ENCODE data around the gene GNAI3. TPM values are rescaled to one million over a fixed set of nuclear protein-coding genes. Genes with fewer than 3 reads are reported as not detected.

The GNAI3 gene
- total and polyA plus RNA-seq, 2 of the 13 experiments (the other 11 are each of a cell fraction or from before 2014, with no cell fraction given): 4.3 to 9.0 TPM

DNA sequence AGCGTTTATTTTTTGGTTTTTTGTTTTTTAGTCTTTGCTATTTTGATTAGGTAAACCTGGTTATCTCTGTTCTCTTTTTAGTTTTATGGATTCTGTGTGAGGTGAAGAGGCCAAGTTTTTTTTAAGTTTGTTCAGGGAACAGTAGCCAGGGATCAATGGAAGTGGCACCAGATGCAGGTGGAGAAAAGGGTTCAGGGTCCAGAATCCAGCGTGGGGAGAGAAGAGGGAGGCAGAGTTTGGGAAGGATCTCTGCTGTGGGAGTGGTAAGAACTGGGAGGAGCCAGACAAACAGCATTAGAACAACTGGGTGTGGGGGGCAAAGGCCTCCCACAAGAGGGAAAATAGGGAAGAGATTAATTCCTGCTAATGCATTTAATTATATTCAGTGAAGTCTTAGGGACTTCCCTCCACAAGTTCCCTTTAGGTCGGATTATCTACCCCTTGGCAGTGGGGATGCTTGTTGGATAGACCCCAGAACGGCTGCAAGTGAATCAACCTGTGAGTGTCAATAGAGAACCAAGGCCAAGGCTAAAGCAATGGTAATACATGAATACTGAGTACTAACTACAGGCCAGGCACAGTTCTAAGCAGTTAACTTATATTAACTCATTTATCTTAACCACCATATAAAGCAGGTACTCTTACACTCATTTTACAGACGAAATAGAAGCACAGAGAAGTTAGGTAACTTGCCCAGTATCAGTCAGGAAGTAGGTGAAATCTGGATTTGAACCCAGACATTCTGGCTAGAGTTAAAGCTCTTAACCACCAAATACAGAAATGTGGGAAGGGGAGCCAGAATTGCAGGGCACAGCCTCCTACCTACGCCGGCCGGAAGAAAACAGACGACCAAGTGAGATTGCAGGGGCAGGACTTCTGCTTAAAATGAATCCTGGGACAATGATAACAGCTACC is 70.5 kb downstream of the GNAI3 start (continued):
- TF ChIP-seq, protein P1, sequence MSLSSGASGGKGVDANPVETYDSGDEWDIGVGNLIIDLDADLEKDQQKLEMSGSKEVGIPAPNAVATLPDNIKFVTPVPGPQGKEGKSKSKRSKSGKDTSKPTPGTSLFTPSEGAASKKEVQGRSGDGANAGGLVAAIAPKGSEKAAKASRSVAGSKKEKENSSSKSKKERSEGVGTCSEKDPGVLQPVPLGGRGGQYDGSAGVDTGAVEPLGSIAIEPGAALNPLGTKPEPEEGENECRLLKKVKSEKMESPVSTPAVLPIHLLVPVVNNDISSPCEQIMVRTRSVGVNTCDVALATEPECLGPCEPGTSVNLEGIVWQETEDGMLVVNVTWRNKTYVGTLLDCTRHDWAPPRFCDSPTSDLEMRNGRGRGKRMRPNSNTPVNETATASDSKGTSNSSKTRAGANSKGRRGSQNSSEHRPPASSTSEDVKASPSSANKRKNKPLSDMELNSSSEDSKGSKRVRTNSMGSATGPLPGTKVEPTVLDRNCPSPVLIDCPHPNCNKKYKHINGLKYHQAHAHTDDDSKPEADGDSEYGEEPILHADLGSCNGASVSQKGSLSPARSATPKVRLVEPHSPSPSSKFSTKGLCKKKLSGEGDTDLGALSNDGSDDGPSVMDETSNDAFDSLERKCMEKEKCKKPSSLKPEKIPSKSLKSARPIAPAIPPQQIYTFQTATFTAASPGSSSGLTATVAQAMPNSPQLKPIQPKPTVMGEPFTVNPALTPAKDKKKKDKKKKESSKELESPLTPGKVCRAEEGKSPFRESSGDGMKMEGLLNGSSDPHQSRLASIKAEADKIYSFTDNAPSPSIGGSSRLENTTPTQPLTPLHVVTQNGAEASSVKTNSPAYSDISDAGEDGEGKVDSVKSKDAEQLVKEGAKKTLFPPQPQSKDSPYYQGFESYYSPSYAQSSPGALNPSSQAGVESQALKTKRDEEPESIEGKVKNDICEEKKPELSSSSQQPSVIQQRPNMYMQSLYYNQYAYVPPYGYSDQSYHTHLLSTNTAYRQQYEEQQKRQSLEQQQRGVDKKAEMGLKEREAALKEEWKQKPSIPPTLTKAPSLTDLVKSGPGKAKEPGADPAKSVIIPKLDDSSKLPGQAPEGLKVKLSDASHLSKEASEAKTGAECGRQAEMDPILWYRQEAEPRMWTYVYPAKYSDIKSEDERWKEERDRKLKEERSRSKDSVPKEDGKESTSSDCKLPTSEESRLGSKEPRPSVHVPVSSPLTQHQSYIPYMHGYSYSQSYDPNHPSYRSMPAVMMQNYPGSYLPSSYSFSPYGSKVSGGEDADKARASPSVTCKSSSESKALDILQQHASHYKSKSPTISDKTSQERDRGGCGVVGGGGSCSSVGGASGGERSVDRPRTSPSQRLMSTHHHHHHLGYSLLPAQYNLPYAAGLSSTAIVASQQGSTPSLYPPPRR (CRISPR knock-in tag; IDR thresholded peaks at IDR 0.05; ENCODE audit: borderline replicate concordance): peak; percentile 78; the same call in 1 of the 2 replicates
- TF ChIP-seq AGO2 (optimal IDR thresholded peaks at IDR 0.05; ENCODE audit: low read depth, low read length) (no peak), CREB1 (IDR thresholded peaks at IDR 0.05) (no peak), CREB1 (CRISPR knock-in tag; IDR thresholded peaks at IDR 0.05) (peak; percentile 42; the same call in 1 of the 2 replicates), PCBP2 (optimal IDR thresholded peaks at IDR 0.05; ENCODE audit: low read depth, low read length, poor library complexity, severe bottlenecking) (no peak), BCL6 (CRISPR knock-in tag; IDR thresholded peaks at IDR 0.05) (peak; percentile 70), ONECUT2 (CRISPR knock-in tag; IDR thresholded peaks at IDR 0.05) (peak; percentile 84), ATF1 (CRISPR knock-in tag; IDR thresholded peaks at IDR 0.05) (0 out of 2 replicates have a peak, but pooled peaks have one; percentile 56), ZNF772 (CRISPR knock-in tag; IDR thresholded peaks at IDR 0.05) (0 out of 2 replicates have a peak, but pooled peaks have one; percentile 31), ZNF558 (CRISPR knock-in tag; IDR thresholded peaks at IDR 0.05; ENCODE audit: borderline replicate concordance) (0 out of 2 replicates have a peak, but pooled peaks have one; percentile 59), SMAD3 (CRISPR knock-in tag; IDR thresholded peaks at IDR 0.05) (peak; percentile 48; the same call in 1 of the 2 replicates), NONO (IDR thresholded peaks at IDR 0.05) (no peak), NONO (CRISPR knock-in tag; conservative IDR thresholded peaks at IDR 0.05) (0 out of 2 replicates have a peak, but pooled peaks have one; percentile 42), ZNF333 (CRISPR knock-in tag; IDR thresholded peaks at IDR 0.05; ENCODE audit: borderline replicate concordance) (no peak), GABPB1 (CRISPR knock-in tag; IDR thresholded peaks at IDR 0.05) (no peak; the same call in 1 of the 2 replicates), PPARG (CRISPR knock-in tag; conservative IDR thresholded peaks at IDR 0.05) (0 out of 2 replicates have a peak, but pooled peaks have one; percentile 6)
- TF ChIP-seq, protein P2, sequence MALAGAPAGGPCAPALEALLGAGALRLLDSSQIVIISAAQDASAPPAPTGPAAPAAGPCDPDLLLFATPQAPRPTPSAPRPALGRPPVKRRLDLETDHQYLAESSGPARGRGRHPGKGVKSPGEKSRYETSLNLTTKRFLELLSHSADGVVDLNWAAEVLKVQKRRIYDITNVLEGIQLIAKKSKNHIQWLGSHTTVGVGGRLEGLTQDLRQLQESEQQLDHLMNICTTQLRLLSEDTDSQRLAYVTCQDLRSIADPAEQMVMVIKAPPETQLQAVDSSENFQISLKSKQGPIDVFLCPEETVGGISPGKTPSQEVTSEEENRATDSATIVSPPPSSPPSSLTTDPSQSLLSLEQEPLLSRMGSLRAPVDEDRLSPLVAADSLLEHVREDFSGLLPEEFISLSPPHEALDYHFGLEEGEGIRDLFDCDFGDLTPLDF (CRISPR knock-in tag; IDR thresholded peaks at IDR 0.05): no peak; the same call in 1 of the 2 replicates
- TF ChIP-seq, protein P3, sequence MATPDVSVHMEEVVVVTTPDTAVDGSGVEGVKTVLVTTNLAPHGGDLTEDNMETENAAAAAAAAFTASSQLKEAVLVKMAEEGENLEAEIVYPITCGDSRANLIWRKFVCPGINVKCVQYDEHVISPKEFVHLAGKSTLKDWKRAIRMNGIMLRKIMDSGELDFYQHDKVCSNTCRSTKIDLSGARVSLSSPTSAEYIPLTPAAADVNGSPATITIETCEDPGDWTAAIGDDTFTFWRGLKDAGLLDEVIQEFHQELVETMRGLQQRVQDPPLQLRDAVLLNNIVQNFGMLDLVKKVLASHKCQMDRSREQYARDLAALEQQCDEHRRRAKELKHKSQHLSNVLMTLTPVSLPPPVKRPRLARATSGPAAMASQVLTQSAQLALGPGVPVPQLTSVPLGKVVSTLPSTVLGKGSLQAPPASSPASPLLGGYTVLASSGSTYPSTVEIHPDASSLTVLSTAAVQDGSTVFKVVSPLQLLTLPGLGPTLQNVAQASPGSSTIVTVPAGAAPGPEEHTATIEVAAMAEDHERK (CRISPR knock-in tag; IDR thresholded peaks at IDR 0.05; ENCODE audit: low read depth): no peak
- TF ChIP-seq, protein P4, sequence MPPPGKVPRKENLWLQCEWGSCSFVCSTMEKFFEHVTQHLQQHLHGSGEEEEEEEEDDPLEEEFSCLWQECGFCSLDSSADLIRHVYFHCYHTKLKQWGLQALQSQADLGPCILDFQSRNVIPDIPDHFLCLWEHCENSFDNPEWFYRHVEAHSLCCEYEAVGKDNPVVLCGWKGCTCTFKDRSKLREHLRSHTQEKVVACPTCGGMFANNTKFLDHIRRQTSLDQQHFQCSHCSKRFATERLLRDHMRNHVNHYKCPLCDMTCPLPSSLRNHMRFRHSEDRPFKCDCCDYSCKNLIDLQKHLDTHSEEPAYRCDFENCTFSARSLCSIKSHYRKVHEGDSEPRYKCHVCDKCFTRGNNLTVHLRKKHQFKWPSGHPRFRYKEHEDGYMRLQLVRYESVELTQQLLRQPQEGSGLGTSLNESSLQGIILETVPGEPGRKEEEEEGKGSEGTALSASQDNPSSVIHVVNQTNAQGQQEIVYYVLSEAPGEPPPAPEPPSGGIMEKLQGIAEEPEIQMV (CRISPR knock-in tag; IDR thresholded peaks at IDR 0.05; ENCODE audit: low read depth): no peak
